Measurements from ENCODE around the gene MAOB.

- TF ChIP-seq, protein P1, sequence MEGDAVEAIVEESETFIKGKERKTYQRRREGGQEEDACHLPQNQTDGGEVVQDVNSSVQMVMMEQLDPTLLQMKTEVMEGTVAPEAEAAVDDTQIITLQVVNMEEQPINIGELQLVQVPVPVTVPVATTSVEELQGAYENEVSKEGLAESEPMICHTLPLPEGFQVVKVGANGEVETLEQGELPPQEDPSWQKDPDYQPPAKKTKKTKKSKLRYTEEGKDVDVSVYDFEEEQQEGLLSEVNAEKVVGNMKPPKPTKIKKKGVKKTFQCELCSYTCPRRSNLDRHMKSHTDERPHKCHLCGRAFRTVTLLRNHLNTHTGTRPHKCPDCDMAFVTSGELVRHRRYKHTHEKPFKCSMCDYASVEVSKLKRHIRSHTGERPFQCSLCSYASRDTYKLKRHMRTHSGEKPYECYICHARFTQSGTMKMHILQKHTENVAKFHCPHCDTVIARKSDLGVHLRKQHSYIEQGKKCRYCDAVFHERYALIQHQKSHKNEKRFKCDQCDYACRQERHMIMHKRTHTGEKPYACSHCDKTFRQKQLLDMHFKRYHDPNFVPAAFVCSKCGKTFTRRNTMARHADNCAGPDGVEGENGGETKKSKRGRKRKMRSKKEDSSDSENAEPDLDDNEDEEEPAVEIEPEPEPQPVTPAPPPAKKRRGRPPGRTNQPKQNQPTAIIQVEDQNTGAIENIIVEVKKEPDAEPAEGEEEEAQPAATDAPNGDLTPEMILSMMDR (IDR thresholded peaks at IDR 0.05), result no peak
- no peak for TF ChIP-seq POLR2A (IDR thresholded peaks at IDR 0.05)
Measured at GRCh38 chrX:43758044-43758443, 124.2 kb downstream of the MAOB start.
